ENCODE results near the gene ARPC2. TPM values are rescaled to one million over a fixed set of nuclear protein-coding genes. Genes with fewer than 3 reads are reported as not detected.

The ARPC2 gene
- total and polyA plus RNA-seq, 10 of the 15 experiments (the other 5 are each of a cell fraction or from before 2014, with no cell fraction given) = 440 to 980 (median 709) TPM

GRCh38 chr2:218265626-218266025, 48.6 kb downstream of the ARPC2 start (continued):
- TF ChIP-seq ZNF384 (IDR thresholded peaks at IDR 0.05; ENCODE audit: borderline replicate concordance, low read depth, low read length) (no peak), ATF7 (IDR thresholded peaks at IDR 0.05; ENCODE audit: low read depth) (no peak), FOXM1 (IDR thresholded peaks at IDR 0.05; ENCODE audit: low read depth, low read length) (no peak), POLR2A (IDR thresholded peaks at IDR 0.05; ENCODE audit: low read depth, low read length) (no peak; the same call in 1 of the 2 replicates), JUND (IDR thresholded peaks at IDR 0.05; ENCODE audit: low read depth, low read length) (no peak), RELA (IDR thresholded peaks at IDR 0.05; ENCODE audit: borderline replicate concordance, partially characterized antibody) (no peak)

- Histone ChIP-seq H3K4me3 (no peak overlapping the region), H2AFZ (ENCODE audit: control insufficient read depth, low read depth, low read length) (no peak overlapping the region), H3K9me3 (replicated peaks; ENCODE audit: control insufficient read depth, insufficient read depth, low read length) (no peaks in the 10 kb centered on the region), H3K4me1 (ENCODE audit: control insufficient read depth, insufficient read depth, low read length) (peaks cover 17% of the 10 kb centered on the region), H4K20me1 (ENCODE audit: control insufficient read depth, insufficient read depth) (no peaks in the 10 kb centered on the region), H3K79me2 (ENCODE audit: control insufficient read depth, insufficient read depth, low read length) (peaks cover 17% of the 10 kb centered on the region), H3K36me3 (ENCODE audit: control insufficient read depth in 2 of 2, insufficient read depth in 2 of 2, low read length in 1 of 2) (peaks cover 10 to 18% of the 10 kb centered on the region in 2 experiments; a peak in 3 of 4 replicates), H3K27me3 (replicated peaks in 1 of 2; ENCODE audit: control insufficient read depth in 2 of 2, insufficient read depth in 2 of 2, low read length in 1 of 2) (no peaks in the 10 kb centered on the region), H3K9ac (ENCODE audit: control insufficient read depth, insufficient read depth, low read length) (no peak overlapping the region), H3K27ac (ENCODE audit: control insufficient read depth, insufficient read depth) (no peak overlapping the region), H3K4me2 (ENCODE audit: control insufficient read depth, insufficient read depth) (no peak overlapping the region)
- WGBS (ENCODE audit: insufficient coverage, insufficient replicate concordance, low lambda C conversion rate, missing lambda C conversion rate) = 92% methylated on average over 15 of the region's 15 CpGs
- POLR2A ChIA-PET = no interaction called here
- no TSS peak for BruUV-seq (replicated peaks)
- CTCF ChIA-PET = no interaction called here
- SMC1A ChIA-PET (ENCODE audit: uncharacterized antibody, unreplicated experiment) = no interaction called here
- ATAC-seq (no peak), DNase-seq (ENCODE audit: low read depth, low spot score) (no peak), FAIRE-seq (no peak)
- in situ Hi-C loops (cut with MboI) = no loop called here
- intact Hi-C loops (cut with micrococcal nuclease; ENCODE audit: unreplicated experiment) = no loop called here
- TF ChIP-seq ZNF592 (IDR thresholded peaks at IDR 0.05) = no peak
- no peak for TF ChIP-seq EED (IDR thresholded peaks at IDR 0.05; ENCODE audit: low read depth)
- no peak for TF ChIP-seq CREM (IDR thresholded peaks at IDR 0.05; ENCODE audit: low read depth)
- RAD21 ChIA-PET (ENCODE audit: unreplicated experiment) = interaction anchor here (0.5 kb wide), 1 partner anchor 322 kb away, joined by 3 read pairs; no protein-coding TSS in a partner anchor
Observed at GRCh38 chr2:218266316-218266979, 49.5 kb downstream of the ARPC2 start.

Measured in GM12878 (cell line).